K562 (cell line): ENCODE data around the gene TOR1AIP1. TPM values are rescaled to one million over a fixed set of nuclear protein-coding genes. Genes with fewer than 3 reads are reported as not detected.
A peak's percentile ranks its signal among the peaks of the same experiment; 100 is the strongest.

Experiments used
- ARNT ChIP-seq, 2 experiments: fragments of 450-650 bp; IDR thresholded peaks; 2 replicates each; pipeline ENCODE4 v1.6.1; 2016; ENCODE audit warnings: mild to moderate bottlenecking in 1 of 2
- CXXC5 ChIP-seq: fragments of 250-450 bp; sonication (Bioruptor Pico); IDR thresholded peaks from 2 replicates; pipeline ENCODE4 v1.8.0; 2022; ENCODE audit warnings: inconsistent platforms, mild to moderate bottlenecking, moderate library complexity
- EP400 ChIP-seq: fragments of 450-650 bp; IDR thresholded peaks from 2 replicates; pipeline ENCODE4 v1.6.1; 2017; ENCODE audit warnings: antibody characterized with exemption, mild to moderate bottlenecking, moderate library complexity
- MXI1 ChIP-seq: IDR thresholded peaks from 2 replicates; pipeline ENCODE4 v1.6.1; 2011; ENCODE audit warnings: low read depth, mild to moderate bottlenecking, improper control_type of control experiment, low read length
- NCOA2 ChIP-seq, 2 experiments: fragments of 450-650 bp; IDR thresholded peaks; 2 replicates each; pipeline ENCODE4 v1.6.1; 2018; ENCODE audit warnings: mild to moderate bottlenecking in 2 of 2, moderate library complexity in 1 of 2; ENCODE audit not compliant: partially characterized antibody in 2 of 2
- NR3C1 ChIP-seq: sonication (generic); formaldehyde crosslinking; IDR thresholded peaks from 2 replicates; pipeline ENCODE4 v1.8.1; 2022; ENCODE audit warnings: missing genetic modification reagents
- ZNF695 ChIP-seq: fragments of 450-650 bp; formaldehyde crosslinking; IDR thresholded peaks from 2 replicates; pipeline ENCODE4 v1.4.0; 2020; ENCODE audit warnings: mild to moderate bottlenecking, moderate library complexity
- polyA plus RNA-seq, 8 experiments: library from polyadenylated mRNA; depleted of rRNA in 4 of 8; stranded (reverse) in 5 of 8; unstranded in 3 of 8; fragments of >200 nt; fragmentation: Nextera tagmentation in 2 of 8; fragmentation: Illumina TruSeq in 1 of 8; extraction: Ambion mirVana in 2 of 8; extraction: Trizol in 1 of 8; gene quantifications; 2 replicates each; pipeline versions ENCODE4 v1.2.1 to v1.2.3, GENCODE V29; 2011 to 2014; ENCODE audit warnings: inconsistent platforms in 1 of 8, missing spikeins in 1 of 8
- total RNA-seq, 7 experiments: library from RNA; depleted of rRNA in 6 of 7; stranded (reverse); fragments of >200 nt in 6 of 7; fragmentation: Illumina TruSeq in 2 of 7; extraction: Trizol in 2 of 7; gene quantifications; 2 replicates each; pipeline versions ENCODE4 v1.2.1 to v1.2.3, GENCODE V29; 2011 to 2021; ENCODE audit warnings: low replicate concordance in 1 of 7
- TF ChIP-seq, protein P1 (sequence below): fragments of 450-650 bp; formaldehyde crosslinking; IDR thresholded peaks from 2 replicates; pipeline ENCODE4 v1.4.0; 2022; ENCODE audit warnings: missing genetic modification characterization
- TF ChIP-seq, protein P2 (sequence below): fragments of 250-450 bp; sonication (Bioruptor Pico); IDR thresholded peaks from 2 replicates; pipeline ENCODE4 v1.8.0; 2022; ENCODE audit warnings: moderate library complexity, mild to moderate bottlenecking, inconsistent platforms
- TF ChIP-seq, protein P3 (sequence below): sonication (generic); formaldehyde crosslinking; IDR thresholded peaks from 2 replicates; pipeline ENCODE4 v1.4.0; 2020; ENCODE audit warnings: mild to moderate bottlenecking, missing genetic modification reagents
- TF ChIP-seq, protein P4 (sequence below): fragments of 250-450 bp; sonication (Bioruptor Pico); IDR thresholded peaks from 2 replicates; pipeline ENCODE4 v1.4.0; 2020; ENCODE audit warnings: mild to moderate bottlenecking
- TF ChIP-seq, protein P5 (sequence below): sonication (generic); formaldehyde crosslinking; IDR thresholded peaks from 2 replicates; pipeline ENCODE4 v1.8.0; 2022; ENCODE audit warnings: missing genetic modification reagents, mild to moderate bottlenecking, moderate library complexity, borderline replicate concordance
- TF ChIP-seq, protein P6 (sequence below): fragments of 250-450 bp; sonication (Bioruptor Pico); IDR thresholded peaks from 2 replicates; pipeline ENCODE4 v1.4.0; 2020
- TF ChIP-seq, protein P7 (sequence below): sonication (generic); formaldehyde crosslinking; IDR thresholded peaks from 2 replicates; pipeline ENCODE4 v1.8.0; 2023; ENCODE audit warnings: mild to moderate bottlenecking, missing genetic modification reagents

The TOR1AIP1 gene
- total and polyA plus RNA-seq, 9 of the 15 experiments (the other 6 are each of a cell fraction or from before 2014, with no cell fraction given), result 18.1 to 46.9 (median 35.5) TPM

DNA sequence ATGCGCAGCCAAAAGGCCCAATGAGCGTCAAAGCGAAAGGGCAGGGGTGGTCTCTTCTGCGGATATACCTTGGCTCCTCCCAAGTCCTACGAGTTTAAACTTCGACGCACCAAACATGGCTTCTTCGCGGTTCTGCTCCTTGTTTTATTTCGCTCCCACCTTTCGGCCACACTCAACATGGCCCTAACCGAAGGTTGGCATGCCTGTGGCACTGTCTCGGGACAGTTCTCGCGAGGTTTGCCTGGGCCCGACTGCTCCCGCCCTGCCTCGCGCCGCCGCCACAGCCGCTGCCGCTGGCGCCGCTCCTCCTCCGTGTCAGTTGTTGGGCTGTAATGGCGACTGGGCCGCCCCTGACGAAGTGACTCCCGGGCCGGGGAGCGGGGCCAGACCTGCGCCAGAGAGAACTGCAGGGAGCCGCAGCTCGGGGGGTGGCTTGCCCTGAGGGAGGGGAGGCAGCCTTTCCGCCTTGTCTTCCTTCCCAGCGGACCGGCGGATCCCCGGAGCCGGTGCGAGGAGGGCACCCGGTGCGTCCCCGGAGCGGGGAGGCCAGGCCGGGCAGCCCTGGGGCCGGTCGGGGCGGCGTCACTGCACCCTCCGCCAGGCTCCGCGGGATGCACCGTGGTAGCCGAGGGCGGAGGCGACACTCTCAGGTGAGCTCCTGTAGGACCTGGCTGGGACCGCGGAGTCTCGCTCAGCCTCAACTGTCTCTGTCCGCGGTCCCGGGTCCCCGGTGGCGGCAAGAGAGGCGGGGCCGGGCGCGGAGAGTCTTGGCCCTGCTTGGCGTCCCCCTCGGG lies 72.6 kb downstream of the TOR1AIP1 start, which contains the start of gene CEP350 (continued):
- TF ChIP-seq, protein P1, sequence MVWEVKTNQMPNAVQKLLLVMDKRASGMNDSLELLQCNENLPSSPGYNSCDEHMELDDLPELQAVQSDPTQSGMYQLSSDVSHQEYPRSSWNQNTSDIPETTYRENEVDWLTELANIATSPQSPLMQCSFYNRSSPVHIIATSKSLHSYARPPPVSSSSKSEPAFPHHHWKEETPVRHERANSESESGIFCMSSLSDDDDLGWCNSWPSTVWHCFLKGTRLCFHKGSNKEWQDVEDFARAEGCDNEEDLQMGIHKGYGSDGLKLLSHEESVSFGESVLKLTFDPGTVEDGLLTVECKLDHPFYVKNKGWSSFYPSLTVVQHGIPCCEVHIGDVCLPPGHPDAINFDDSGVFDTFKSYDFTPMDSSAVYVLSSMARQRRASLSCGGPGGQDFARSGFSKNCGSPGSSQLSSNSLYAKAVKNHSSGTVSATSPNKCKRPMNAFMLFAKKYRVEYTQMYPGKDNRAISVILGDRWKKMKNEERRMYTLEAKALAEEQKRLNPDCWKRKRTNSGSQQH, result peak; percentile 75; the same call in 1 of the 2 replicates
- TF ChIP-seq, protein P2, sequence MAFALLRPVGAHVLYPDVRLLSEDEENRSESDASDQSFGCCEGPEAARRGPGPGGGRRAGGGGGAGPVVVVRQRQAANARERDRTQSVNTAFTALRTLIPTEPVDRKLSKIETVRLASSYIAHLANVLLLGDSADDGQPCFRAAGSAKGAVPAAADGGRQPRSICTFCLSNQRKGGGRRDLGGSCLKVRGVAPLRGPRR (CRISPR knock-in tag), result no peak
- TF ChIP-seq, protein P3, sequence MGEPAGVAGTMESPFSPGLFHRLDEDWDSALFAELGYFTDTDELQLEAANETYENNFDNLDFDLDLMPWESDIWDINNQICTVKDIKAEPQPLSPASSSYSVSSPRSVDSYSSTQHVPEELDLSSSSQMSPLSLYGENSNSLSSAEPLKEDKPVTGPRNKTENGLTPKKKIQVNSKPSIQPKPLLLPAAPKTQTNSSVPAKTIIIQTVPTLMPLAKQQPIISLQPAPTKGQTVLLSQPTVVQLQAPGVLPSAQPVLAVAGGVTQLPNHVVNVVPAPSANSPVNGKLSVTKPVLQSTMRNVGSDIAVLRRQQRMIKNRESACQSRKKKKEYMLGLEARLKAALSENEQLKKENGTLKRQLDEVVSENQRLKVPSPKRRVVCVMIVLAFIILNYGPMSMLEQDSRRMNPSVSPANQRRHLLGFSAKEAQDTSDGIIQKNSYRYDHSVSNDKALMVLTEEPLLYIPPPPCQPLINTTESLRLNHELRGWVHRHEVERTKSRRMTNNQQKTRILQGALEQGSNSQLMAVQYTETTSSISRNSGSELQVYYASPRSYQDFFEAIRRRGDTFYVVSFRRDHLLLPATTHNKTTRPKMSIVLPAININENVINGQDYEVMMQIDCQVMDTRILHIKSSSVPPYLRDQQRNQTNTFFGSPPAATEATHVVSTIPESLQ, result peak; percentile 87; the same call in 1 of the 2 replicates
- TF ChIP-seq, protein P4, sequence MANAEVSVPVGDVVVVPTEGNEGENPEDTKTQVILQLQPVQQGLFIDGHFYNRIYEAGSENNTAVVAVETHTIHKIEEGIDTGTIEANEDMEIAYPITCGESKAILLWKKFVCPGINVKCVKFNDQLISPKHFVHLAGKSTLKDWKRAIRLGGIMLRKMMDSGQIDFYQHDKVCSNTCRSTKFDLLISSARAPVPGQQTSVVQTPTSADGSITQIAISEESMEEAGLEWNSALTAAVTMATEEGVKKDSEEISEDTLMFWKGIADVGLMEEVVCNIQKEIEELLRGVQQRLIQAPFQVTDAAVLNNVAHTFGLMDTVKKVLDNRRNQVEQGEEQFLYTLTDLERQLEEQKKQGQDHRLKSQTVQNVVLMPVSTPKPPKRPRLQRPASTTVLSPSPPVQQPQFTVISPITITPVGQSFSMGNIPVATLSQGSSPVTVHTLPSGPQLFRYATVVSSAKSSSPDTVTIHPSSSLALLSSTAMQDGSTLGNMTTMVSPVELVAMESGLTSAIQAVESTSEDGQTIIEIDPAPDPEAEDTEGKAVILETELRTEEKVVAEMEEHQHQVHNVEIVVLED (CRISPR knock-in tag), result peak; percentile 72
- TF ChIP-seq NCOA2 (IDR thresholded peaks at IDR 0.05; ENCODE audit: partially characterized antibody in 2 of 2), result no peak
- peak; percentile 77 for TF ChIP-seq EP400
- TF ChIP-seq CXXC5, result peak; percentile 76
- TF ChIP-seq NR3C1 (CRISPR knock-in tag), result 0 out of 2 replicates have a peak, but pooled peaks have one; percentile 58
- no peak; a peak in 1 of 4 replicates for TF ChIP-seq ARNT (IDR thresholded peaks at IDR 0.05)
- TF ChIP-seq, protein P5, sequence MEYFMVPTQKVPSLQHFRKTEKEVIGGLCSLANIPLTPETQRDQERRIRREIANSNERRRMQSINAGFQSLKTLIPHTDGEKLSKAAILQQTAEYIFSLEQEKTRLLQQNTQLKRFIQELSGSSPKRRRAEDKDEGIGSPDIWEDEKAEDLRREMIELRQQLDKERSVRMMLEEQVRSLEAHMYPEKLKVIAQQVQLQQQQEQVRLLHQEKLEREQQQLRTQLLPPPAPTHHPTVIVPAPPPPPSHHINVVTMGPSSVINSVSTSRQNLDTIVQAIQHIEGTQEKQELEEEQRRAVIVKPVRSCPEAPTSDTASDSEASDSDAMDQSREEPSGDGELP (CRISPR knock-in tag), result peak; percentile 93
- TF ChIP-seq, protein P6, sequence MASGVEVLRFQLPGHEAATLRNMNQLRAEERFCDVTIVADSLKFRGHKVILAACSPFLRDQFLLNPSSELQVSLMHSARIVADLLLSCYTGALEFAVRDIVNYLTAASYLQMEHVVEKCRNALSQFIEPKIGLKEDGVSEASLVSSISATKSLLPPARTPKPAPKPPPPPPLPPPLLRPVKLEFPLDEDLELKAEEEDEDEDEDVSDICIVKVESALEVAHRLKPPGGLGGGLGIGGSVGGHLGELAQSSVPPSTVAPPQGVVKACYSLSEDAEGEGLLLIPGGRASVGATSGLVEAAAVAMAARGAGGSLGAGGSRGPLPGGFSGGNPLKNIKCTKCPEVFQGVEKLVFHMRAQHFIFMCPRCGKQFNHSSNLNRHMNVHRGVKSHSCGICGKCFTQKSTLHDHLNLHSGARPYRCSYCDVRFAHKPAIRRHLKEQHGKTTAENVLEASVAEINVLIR (CRISPR knock-in tag), result no peak
- peak; percentile 64 for TF ChIP-seq MXI1
- TF ChIP-seq, protein P7, sequence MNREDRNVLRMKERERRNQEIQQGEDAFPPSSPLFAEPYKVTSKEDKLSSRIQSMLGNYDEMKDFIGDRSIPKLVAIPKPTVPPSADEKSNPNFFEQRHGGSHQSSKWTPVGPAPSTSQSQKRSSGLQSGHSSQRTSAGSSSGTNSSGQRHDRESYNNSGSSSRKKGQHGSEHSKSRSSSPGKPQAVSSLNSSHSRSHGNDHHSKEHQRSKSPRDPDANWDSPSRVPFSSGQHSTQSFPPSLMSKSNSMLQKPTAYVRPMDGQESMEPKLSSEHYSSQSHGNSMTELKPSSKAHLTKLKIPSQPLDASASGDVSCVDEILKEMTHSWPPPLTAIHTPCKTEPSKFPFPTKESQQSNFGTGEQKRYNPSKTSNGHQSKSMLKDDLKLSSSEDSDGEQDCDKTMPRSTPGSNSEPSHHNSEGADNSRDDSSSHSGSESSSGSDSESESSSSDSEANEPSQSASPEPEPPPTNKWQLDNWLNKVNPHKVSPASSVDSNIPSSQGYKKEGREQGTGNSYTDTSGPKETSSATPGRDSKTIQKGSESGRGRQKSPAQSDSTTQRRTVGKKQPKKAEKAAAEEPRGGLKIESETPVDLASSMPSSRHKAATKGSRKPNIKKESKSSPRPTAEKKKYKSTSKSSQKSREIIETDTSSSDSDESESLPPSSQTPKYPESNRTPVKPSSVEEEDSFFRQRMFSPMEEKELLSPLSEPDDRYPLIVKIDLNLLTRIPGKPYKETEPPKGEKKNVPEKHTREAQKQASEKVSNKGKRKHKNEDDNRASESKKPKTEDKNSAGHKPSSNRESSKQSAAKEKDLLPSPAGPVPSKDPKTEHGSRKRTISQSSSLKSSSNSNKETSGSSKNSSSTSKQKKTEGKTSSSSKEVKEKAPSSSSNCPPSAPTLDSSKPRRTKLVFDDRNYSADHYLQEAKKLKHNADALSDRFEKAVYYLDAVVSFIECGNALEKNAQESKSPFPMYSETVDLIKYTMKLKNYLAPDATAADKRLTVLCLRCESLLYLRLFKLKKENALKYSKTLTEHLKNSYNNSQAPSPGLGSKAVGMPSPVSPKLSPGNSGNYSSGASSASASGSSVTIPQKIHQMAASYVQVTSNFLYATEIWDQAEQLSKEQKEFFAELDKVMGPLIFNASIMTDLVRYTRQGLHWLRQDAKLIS (CRISPR knock-in tag), result peak; percentile 95
- no peak for TF ChIP-seq ZNF695 (CRISPR knock-in tag)
